ENCODE measurements around the gene CPS1. TPM values are rescaled to one million over a fixed set of nuclear protein-coding genes. Genes with fewer than 3 reads are reported as not detected.

The CPS1 gene
- total RNA-seq, 6 donors from 2014 or later: 1.4 to 5.2 (median 1.8) TPM

GRCh38 chr2:210568108-210568507 lies 11.7 kb downstream of the CPS1 start:
- no peak for TF ChIP-seq POLR2A (IDR thresholded peaks at IDR 0.05)
- no peak for TF ChIP-seq CTCF (IDR thresholded peaks at IDR 0.05)
- no peak for TF ChIP-seq POLR2AphosphoS5 (IDR thresholded peaks at IDR 0.05)
- no peak for TF ChIP-seq EP300 (IDR thresholded peaks at IDR 0.05)
- WGBS, 2 donors: 60 to 73% methylated on average over 2 of the region's 2 CpGs

GRCh38 chr2:210577263-210578071 lies 21.1 kb downstream of the CPS1 start:
- DNase-seq (no peak), ATAC-seq (ENCODE audit: low FRiP score in 2 of 2) (no peak)
- no peaks in the 10 kb centered on the region for H3K36me3 ChIP-seq
- peak; percentile 33 to 57 (median 46) for TF ChIP-seq CTCF (IDR thresholded peaks at IDR 0.05)
- no peak for TF ChIP-seq POLR2AphosphoS5 (IDR thresholded peaks at IDR 0.05)
- H3K9me3 ChIP-seq: no peaks in the 10 kb centered on the region
- no peaks in the 10 kb centered on the region for H3K27me3 ChIP-seq
- no peak overlapping the region for H3K27ac ChIP-seq
- no peaks in the 10 kb centered on the region for H3K4me1 ChIP-seq
- H3K4me3 ChIP-seq: no peak overlapping the region
- WGBS, 2 donors: 32 to 42% methylated on average over 2 of the region's 2 CpGs

More at GRCh38 chr2:210568108-210568507, 11.7 kb downstream of the CPS1 start:
- ATAC-seq (ENCODE audit: low FRiP score in 2 of 2) (no peak), DNase-seq (no peak)
- Histone ChIP-seq H3K4me3 (no peak overlapping the region), H3K27ac (no peak overlapping the region), H3K27me3 (no peaks in the 10 kb centered on the region), H3K9me3 (no peaks in the 10 kb centered on the region), H3K4me1 (no peaks in the 10 kb centered on the region), H3K36me3 (no peaks in the 10 kb centered on the region)

GRCh38 chr2:210584834-210585233 lies 28.4 kb downstream of the CPS1 start:
- ATAC-seq (ENCODE audit: low FRiP score in 2 of 2) (no peak), DNase-seq (no peak)
- Histone ChIP-seq H3K4me1 (no peaks in the 10 kb centered on the region), H3K36me3 (no peaks in the 10 kb centered on the region), H3K4me3 (no peak overlapping the region), H3K9me3 (no peaks in the 10 kb centered on the region), H3K27ac (no peak overlapping the region), H3K27me3 (no peaks in the 10 kb centered on the region)
- TF ChIP-seq POLR2A (IDR thresholded peaks at IDR 0.05) (no peak), EP300 (IDR thresholded peaks at IDR 0.05) (no peak), POLR2AphosphoS5 (IDR thresholded peaks at IDR 0.05) (no peak), CTCF (IDR thresholded peaks at IDR 0.05) (no peak)
- 81 to 92% methylated on average over 2 of the region's 2 CpGs for WGBS, 2 donors

- ATAC-seq (ENCODE audit: low FRiP score in 2 of 2) (no peak), DNase-seq (no peak)
- TF ChIP-seq POLR2A (IDR thresholded peaks at IDR 0.05): no peak
- TF ChIP-seq CTCF (IDR thresholded peaks at IDR 0.05): no peak
- no peak for TF ChIP-seq EP300 (IDR thresholded peaks at IDR 0.05)
- no peak for TF ChIP-seq POLR2AphosphoS5 (IDR thresholded peaks at IDR 0.05)
- no peaks in the 10 kb centered on the region for H3K36me3 ChIP-seq
- H3K9me3 ChIP-seq: no peaks in the 10 kb centered on the region
- H3K4me1 ChIP-seq: no peaks in the 10 kb centered on the region
- no peak overlapping the region for H3K27ac ChIP-seq
- H3K4me3 ChIP-seq: no peak overlapping the region
- no peaks in the 10 kb centered on the region for H3K27me3 ChIP-seq
Observed at GRCh38 chr2:210586381-210586780, 30.0 kb downstream of the CPS1 start.

GRCh38 chr2:210591663-210592062 lies 35.3 kb downstream of the CPS1 start:
- no peak for TF ChIP-seq EP300 (IDR thresholded peaks at IDR 0.05)
- TF ChIP-seq CTCF (IDR thresholded peaks at IDR 0.05): no peak
- no peak for TF ChIP-seq POLR2AphosphoS5 (IDR thresholded peaks at IDR 0.05)
- TF ChIP-seq POLR2A (IDR thresholded peaks at IDR 0.05): no peak
- ATAC-seq (ENCODE audit: low FRiP score in 2 of 2): no peak
- H3K27me3 ChIP-seq: no peaks in the 10 kb centered on the region
- H3K4me1 ChIP-seq: no peaks in the 10 kb centered on the region
- H3K4me3 ChIP-seq: no peak overlapping the region
- no peak for DNase-seq
- H3K36me3 ChIP-seq: no peaks in the 10 kb centered on the region
- 76 to 80% methylated on average over 2 of the region's 2 CpGs for whole genome bisulfite sequencing, 2 donors
- H3K27ac ChIP-seq: no peak overlapping the region
- no peaks in the 10 kb centered on the region for H3K9me3 ChIP-seq

Data from upper lobe of left lung (tissue), 6 donors.